HG03342 (cell line): Measurements from ENCODE around the gene NR3C2.
"Not testable (repeated sequence)": the region's sequence is repeated elsewhere in the genome, so short reads cannot be mapped to it uniquely, and the experiment has no call there.

Experiments used
- ATAC-seq: cut with Tn5 transposase; IDR thresholded peaks from one replicate; pipeline ENCODE4 v1.9.1; 2021; ENCODE audit warnings: mild to moderate bottlenecking, moderate library complexity; ENCODE audit not compliant: unreplicated experiment

Gene NR3C2

DNA sequence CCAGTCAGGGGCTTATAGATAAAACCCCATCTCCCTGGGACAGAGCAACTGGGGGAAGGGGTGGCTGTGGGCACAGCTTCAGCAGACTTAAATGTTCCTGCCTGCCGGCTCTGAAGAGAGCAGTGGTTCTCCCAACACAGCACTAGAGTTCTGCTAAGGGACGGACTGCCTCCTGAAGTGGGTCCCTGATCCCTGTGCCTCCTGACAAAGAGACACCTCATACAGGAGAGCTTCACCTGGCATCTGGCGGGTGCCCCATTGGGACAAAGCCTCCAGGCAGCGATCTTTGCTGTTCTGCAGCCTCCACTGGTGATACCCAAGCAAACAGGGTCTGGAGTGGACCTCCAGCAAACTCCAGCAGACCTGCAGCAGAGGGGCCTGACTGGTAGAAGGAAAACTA is 359.1 kb downstream of the NR3C2 start:
- ATAC-seq, result not testable (repeated sequence)

DNA sequence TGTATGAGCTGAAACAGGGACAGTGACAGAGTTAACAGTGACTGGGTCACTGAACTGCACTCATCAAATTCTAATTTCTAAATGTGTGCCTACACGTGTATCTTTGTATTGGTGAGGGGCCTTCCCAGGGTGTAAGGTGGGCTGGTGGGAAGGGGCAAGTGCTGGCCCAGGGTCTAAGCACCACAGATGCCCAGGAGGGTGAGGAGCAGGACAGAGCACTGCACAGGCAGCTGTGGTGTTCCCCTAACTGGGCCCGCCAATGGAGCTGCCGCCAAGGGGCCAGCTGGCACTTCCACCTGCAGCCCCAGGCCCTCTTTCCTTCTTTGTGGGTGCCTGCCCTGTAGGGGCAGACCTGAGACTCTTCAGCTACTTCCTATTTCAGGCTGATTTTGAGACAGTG is 360.5 kb downstream of the NR3C2 start:
- no peak for ATAC-seq

DNA sequence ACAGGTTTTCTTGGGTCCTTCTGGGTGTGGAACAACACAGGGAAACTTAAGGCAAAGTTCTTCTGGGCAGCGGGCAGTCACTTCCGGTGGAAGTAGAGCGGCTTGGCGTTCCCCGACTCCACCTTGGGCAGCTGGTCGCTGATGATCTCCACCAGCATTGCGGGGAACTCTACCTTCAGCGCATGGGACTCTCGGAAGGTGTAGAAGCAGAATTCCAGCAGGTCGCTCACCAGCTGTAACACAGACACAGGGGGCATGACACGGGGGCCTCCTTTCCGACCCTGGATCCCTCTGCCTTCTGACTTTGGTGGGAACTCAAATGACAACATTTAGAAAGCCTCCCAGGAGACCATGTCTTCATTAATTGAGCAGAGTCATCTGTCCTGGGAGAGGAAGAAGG is 360.9 kb downstream of the NR3C2 start:
- ATAC-seq, result no peak

DNA sequence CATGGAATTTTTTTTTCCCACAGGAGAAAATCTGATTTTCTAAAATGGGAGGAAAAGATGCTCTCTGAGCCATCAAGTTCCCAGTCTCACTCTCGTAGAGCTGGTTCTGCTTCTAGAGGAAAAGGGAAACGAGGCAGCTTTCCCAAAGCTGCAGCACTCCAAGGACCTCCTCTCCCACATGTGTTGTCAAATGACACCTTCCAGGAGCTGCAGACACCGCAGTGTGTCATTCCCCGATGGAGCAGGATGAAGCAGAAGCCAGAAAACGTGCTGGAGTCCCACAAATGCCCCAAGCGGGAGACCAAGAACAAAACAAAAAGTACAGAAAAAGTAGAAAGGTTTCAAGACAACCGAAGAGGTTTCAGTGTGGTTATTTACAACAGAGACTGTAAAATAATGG is 362.3 kb downstream of the NR3C2 start:
- ATAC-seq, result no peak

DNA sequence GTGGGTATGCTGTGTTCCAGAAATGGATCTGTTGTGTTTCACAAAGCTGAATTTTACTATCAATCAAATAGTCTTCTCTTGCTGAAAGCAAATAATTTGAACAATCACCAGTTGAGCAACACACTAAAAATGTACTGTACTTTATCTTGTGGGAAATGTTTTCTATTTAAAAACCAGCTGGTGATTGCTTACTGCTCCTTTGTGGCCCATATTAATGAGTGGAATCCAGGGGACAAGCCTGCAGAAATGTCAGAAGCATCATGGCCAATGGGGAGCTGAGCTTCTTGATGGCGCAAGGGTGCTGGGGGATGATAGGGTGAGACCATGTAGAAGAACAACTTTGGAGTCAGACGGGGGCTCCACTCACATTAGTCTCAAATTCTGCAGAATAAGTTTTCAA is 364.2 kb downstream of the NR3C2 start:
- no peak for ATAC-seq

DNA sequence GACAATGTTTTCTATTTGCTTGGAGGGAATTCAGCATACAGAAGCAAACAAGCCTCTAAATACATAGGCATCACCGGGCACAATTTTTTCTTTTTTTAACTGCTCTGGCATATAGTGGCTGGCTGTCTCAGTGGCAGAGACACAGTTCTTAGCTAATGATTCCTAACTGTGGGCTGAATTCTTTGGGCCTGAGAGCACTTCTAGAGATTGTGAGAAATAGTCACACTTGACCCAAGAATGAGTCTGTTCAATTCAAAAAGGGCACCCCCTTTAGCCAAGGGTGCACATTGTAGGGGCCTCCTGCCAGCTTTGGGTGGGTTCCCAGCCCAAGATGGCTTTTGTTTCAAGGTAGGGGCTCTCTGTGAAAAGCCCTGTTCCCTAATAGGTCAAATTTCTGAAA is 364.6 kb downstream of the NR3C2 start:
- no peak for ATAC-seq

DNA sequence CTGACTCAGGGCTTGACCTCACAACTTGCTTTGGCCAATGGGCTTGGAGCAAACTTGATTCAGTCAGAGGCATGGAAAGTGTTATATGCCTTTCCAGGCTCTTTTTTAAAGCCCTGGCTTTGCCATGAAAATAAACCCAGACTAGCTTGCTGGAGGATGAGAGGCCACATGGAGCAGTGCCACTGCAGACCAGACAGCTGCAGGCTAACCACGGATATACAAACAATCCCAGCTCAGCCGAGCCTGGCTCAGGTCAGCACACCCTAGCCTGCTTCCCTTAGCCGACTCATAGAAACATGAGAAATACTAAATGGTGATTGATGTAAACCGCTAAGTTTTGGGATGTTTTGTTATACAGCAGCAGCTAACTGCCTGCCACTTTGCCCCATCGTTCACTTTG is 365.2 kb downstream of the NR3C2 start:
- no peak for ATAC-seq

DNA sequence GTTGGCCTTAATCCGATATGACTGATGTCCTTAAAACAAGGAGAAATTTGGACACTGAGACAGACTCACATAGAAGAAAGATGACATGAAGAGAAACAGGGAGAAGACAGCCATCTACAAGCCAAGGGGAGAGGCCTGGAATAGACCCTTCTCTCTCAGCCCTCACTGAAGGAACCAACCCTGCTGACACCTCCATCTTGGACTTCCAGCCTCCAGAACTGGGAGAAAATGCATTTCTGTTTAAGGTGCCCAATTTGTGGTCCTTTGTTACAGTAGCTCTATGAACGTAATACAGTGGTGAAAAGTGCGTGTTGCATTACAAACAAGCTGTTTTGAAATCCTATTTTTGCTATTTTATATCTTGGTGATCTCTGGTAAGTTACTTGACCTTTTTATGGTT is 366.8 kb downstream of the NR3C2 start:
- no peak for ATAC-seq

DNA sequence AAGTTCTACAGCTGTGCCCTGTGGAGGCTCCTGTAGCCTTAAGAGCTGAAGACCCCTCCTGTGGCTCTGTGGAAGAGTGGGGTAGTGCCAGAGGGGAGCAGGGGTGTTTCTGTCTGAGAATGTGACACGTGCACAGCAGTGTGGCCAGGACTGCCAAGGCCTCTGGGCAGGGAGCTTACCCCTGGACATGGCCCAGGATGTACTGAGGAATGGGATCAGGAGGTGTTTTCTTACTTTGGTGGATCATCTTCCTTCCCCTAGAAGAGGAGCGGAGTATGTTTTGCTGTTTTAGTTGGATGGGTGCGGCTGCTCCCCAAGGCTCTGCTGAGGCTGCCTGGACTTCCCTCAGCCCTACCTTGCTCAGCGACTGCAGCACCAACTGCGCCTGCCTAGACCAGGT is 367.8 kb downstream of the NR3C2 start:
- no peak for ATAC-seq

DNA sequence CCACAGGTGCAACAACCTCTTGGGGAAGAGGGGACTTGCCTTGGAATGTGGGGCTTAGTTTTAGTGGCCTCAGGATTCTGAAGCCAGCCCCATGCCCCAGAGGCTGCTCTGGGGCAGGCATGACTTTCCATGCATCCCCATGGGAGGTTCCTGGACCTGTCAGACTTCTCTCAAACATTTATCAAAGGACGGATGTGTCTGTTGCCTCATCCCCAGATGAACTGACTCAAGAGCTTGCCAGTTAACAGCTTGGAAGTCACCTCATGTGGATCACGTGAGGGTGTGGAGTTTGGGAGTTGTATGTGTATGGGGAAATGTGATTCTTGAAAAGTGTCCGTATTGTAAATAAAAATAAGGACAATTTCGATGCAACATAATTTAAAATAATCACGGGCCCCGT is 368.9 kb downstream of the NR3C2 start:
- ATAC-seq, result no peak

DNA sequence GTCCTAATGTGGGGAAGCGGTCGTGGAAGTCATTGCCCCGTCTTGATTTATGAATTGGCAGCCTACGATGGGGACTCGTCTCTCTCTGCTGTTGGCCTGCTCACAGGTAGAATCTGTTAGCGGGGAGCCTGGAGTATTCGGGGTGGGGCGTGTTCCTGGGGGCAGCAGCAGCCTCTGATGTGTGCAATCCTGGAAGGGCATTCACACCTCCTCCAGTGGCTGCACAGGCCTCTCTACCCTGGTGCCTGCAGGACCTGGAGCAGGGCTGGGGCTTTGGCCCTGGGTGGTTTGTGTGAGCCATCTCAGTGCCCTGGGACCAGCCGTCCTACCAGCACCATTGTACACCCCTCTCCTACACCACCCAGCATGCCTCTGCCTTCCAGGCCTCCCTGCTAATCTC is 369.4 kb downstream of the NR3C2 start:
- no peak for ATAC-seq

DNA sequence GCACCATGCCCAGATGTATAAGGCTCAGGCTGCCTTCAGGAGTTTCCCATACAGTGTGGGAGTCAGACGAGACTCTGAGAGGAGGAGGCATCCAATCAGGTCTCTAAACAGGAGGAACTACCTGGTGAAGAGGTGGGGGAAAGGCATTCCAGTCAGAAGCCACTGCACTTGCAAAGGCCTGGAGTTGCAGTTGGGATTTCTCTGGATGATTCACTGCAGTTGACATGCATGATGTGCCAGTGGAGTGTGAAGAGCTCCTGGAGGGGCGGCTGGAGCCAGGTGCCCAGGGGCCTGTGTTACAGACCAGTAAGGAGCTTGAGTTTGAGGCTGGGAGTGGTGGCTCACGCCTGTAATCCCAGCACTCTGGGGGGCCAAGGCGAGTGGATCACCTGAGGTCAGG is 371.2 kb downstream of the NR3C2 start:
- ATAC-seq, result no peak

DNA sequence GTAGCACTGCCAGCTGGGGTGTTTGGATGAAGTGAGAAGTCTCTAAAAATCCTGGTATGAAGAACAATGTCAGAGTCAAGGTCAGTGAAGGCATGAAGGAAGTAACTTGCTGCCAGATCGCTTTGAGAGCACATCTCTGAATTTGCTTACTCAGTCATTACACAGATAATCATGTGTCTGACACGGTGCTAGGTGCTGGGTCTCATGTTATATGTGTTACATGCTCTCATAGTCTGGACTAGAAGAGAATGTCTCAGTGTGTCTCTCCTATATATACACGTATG is 372.4 kb downstream of the NR3C2 start:
- no peak for ATAC-seq

DNA sequence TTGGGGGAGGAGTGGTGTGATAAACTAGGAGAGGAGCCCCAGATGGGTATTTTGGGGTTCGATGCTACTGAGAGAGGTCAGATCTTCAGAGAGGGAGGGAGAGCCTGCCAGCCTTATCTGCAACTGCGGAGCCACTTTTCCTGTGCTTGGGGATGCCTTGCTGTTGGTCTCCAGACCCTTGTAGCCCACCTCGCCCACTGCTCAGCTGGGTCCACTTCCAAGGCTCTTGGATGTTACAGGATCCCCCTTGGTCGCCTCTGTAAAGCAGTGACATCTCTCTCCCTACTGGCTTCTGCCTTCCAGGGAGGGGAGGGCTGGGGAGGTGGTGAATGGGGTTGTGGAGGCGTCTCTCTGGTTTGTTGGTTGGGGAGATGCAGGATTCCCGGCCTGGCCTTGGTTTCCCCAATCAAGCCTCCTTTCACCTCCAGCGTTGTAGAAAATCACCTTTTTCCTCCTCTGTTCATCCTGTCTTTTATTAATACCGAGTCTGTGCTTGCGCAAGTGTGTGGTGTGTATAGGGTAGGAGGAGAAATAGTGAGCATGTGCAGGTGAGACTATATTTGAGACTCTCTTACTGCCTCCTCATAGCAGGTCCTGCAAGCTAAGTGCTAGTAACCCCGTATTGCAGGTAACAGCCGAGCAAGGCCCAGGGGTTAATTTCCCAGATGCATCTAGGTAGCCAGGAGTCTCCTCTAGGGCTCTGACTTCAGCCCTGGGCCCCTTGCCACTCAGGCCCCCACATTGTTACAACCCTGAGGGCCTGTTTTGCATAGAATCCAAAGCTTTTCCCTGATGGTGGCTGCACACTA is 372.9 kb downstream of the NR3C2 start:
- no peak for ATAC-seq

DNA sequence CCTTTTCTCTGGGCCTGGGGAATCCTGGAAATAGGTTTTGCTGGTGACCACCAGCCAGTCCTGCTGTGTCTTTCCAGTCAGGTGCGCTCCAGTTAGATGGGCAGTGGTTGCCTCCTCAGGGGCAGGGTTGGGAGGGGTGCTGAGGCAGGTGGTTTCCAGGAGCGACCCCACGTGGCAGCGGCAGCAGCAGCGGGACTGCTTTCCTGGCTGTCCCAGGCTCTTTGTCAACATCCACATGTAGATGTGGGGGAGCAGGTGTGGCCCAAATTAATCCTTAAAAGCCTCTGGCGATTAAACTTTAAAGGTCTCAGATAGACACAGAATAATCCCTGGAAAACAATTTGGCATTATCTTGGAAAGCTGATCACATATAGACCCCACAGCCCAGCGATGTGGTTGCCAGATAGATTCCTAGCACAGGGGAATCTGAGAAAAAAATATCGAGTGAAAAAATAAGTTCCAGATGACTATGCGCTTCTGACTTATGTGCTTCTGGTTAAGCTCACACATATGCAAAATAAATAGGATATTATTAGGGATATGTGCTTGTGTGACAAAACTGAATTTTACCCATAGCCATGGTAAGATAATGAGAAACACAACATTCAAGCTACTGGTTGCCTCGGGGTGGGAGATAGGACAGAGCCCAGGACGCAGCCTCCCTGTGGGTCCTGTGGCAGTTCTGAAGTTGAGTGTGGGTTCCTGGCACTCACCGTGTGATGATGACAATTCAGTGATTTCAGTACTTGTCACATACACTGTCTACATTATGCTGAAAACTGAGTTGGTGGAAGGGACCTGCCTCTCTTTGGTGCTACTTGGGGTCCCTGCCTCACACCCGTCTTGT is 373.9 kb downstream of the NR3C2 start:
- ATAC-seq, result no peak

DNA sequence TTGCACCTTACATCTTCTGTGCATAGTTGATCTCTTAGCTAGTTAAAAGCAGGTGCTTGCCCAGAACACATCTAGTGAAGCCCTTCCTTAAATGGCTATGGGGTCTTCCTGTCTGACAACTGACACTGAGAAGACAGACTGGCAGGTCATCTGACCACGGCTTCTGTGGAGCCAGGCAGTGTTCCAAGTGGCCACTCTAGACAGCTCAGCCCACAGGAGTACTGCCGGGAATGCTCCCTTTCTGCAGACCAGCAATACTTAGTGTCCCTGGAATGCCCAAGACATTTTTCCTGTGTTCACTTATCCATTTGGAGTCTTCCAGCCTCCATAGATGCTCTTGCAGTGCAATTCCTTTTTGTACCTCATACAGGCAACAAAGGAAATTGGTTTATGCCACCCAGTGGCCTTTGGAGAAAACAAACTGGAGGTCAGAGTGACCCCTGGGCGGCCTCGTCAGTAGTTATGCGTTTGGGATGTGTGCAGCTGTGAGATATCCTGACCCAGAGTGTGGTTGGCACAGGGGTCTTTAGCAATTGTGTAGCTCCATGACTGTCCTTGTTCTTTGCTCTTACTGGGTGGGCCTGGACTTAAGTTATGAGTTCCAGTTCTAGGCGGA is 374.8 kb downstream of the NR3C2 start:
- ATAC-seq, result no peak

DNA sequence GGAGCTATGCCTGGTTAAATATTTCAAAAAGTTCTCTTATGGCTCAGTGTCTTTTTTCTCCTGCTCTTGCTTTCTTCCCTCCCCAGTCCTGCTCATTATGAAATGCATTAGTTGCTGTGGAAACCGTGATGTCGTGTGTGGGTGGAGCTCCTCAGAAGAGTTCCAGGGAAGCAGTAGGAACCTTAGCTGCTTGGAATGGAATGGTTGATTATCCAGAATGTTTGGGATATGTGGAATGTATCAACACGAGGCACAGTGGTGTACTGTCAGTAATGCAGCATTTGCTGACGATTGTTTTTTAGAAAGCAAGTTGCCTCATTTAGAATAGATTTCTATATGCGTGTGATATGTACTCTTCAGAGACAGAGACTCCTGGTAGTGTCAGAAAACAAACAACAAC is 377.1 kb downstream of the NR3C2 start:
- ATAC-seq, result no peak

DNA sequence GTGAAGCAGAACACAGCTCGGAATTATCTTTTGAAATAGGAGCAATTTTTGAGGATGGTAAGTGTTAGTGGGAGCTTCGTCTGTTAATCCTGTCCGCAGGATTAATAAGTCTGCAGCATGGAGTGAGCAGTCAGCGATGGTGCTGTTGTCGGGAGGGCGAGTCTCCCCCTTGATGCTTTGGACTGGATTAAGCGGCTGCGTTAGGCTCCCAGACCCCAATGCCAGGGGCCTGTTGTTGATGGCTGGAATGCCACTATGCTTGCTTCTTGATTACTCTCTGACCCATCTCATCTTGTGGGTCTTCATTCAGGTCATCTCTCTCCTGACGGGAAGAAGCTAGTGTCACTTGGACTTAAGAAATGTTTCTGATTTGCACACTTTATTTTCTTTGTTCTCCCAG is 377.8 kb downstream of the NR3C2 start:
- ATAC-seq, result no peak

DNA sequence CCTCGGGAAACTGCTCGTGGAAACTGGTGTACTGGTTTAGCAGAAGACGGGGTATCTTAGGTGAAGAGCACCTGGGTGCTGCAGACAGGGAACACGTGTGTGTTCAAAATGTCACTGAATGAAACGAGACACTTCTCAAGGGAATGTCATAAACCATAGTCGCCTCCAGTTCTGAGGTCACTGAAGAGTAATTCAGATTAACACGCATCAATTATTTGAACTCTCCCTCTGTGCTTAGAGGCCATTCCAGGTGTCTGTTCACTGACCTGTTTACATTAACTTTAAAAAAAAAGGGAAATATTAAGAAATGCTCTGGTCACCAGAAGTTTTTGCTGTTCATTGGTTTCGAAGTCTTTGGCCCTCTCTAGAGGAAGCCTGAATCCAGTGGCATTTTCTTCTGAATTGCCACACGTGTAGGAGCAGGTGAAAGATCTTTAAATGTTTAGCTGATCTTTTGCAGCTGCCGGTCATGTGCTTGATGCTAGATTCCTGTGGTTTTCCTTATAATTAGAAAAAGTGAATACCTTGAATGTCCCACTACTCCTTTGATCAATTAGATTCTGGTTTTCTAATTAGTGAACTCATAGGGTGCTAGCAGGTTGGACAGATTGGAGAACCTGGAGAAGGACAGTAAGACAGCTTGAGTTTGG is 379.8 kb downstream of the NR3C2 start:
- no peak for ATAC-seq

DNA sequence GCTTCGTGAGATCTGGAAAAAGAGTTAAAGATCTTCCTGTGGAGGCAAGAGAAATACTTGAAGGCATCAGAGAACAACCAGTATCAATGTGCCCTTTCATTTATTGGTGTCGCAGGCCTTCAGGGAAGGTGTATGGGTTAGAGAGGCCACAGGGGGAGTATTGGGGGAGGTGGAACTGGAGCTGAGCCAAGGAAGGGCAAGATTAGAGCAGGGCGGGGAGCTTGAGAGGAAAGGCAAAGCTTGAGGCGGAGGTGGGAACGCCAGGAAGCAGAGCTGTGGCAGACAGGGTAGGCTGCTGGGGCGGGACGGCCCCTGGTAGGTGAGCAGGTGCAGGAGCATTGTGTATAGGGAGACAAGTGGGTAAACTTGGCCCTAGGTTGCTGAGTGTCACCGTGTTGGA is 380.4 kb downstream of the NR3C2 start:
- no peak for ATAC-seq

DNA sequence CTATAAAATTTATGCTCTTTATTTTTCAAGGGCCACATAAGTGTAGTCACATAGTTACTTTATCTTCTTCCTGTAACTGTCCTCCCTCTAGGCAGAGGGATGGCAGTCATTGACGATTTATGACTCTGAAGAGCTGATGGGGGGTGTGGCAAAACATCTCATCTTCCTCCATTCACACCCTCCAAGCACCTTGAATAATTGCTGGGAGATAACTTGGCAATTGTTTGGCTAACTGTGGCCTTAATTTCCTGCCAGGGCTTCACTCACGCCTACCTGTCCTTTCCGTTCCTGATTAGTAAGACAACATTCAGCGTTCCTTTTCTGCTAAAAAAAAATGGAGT is 381.1 kb downstream of the NR3C2 start:
- no peak for ATAC-seq
